ENCODE measurements around the gene ITPR2.
A peak's percentile ranks its signal among the peaks of the same experiment; 100 is the strongest.

The ITPR2 gene

DNA sequence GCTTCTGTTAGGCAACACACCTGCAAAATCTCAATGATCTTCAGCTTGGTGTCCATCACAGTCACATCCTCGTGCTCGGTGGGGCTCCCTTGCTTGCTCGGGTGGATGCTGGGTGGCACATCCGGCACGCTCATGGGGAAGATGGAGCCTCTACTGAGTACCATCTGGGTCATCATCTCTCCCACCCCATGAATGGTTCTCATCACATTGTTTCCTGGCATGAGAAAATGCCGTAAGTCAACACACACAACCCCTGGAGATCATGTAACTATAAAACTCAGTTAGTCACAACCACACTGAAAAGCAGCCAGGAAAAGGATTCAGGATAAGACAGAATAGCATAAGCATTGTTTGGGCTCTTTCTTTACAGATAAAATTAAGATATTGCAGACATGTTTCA lies 201.1 kb downstream of the ITPR2 start:
- Histone ChIP-seq H3K27me3 (no peaks in the 10 kb centered on the region), H3K4me1 (peaks cover 0 to 14% (median 3%) of the 10 kb centered on the region in 4 donors), H3K4me3 (no peak overlapping the region), H3K27ac (no peak overlapping the region), H3K9me3 (no peaks in the 10 kb centered on the region), H3K36me3 (peaks cover 7 to 8% (median 8%) of the 10 kb centered on the region in 3 donors)
- DNase-seq, result no peak
- intact Hi-C loops (cut with DNase I; ENCODE audit: low total_unique reads), result no loop called here
- TF ChIP-seq, protein P1, sequence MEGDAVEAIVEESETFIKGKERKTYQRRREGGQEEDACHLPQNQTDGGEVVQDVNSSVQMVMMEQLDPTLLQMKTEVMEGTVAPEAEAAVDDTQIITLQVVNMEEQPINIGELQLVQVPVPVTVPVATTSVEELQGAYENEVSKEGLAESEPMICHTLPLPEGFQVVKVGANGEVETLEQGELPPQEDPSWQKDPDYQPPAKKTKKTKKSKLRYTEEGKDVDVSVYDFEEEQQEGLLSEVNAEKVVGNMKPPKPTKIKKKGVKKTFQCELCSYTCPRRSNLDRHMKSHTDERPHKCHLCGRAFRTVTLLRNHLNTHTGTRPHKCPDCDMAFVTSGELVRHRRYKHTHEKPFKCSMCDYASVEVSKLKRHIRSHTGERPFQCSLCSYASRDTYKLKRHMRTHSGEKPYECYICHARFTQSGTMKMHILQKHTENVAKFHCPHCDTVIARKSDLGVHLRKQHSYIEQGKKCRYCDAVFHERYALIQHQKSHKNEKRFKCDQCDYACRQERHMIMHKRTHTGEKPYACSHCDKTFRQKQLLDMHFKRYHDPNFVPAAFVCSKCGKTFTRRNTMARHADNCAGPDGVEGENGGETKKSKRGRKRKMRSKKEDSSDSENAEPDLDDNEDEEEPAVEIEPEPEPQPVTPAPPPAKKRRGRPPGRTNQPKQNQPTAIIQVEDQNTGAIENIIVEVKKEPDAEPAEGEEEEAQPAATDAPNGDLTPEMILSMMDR (IDR thresholded peaks at IDR 0.05), result no peak

DNA sequence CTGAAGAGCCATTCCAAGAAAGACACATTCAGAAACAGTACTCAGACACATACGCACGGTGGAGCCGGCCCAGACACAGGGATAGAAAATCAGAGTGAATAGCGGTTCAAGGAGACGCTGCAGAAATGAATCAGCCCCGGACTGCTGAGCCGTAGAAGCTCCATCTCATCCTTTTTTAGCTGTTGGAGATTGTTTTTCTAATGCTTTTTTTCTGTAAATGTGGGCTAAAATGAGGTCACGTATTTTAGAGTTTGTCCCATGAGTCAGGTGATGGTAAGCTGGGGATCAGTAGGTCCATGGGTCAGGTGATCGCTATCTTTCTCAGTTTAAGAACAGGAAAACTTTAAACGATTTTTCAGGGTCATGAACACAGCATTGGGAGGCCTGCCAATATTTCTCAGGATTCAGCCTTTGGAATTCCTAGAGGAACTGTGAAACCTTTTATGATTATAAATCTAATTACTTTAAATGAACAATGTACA lies 202.4 kb downstream of the ITPR2 start:
- intact Hi-C loops (cut with DNase I; ENCODE audit: low total_unique reads), result no loop called here
- H3K4me3 ChIP-seq, result no peak overlapping the region
- peak overlapping the region in 1 of 2 donors; percentile 21 for H3K27ac ChIP-seq
- DNase-seq, result no peak
- no peaks in the 10 kb centered on the region for H3K9me3 ChIP-seq
- H3K4me1 ChIP-seq, result peaks cover 0 to 14% (median 3%) of the 10 kb centered on the region in 4 donors
- TF ChIP-seq, protein P1 (IDR thresholded peaks at IDR 0.05), result no peak
- peaks cover 7 to 13% (median 8%) of the 10 kb centered on the region in 3 donors for H3K36me3 ChIP-seq
- H3K27me3 ChIP-seq, result no peaks in the 10 kb centered on the region

DNA sequence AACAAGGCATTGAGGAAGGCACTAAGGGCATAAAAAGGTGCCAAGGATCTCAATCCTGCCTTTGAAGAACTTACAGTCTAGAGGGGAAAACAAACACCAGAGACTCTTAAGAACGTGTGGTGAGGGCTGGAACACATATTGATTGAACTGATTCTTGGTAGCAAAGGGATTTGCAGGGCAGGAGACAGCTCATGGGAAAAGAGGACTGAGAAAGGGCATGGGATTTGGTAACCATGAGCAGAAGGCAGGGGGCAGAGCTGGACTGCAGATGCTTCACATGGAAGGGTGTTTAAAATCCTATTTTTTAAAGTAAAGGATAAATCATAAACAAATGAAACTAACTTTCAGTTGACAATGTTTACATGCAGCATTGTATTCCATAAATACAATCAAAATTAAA lies 203.1 kb downstream of the ITPR2 start:
- no peak overlapping the region for H3K27ac ChIP-seq
- intact Hi-C loops (cut with DNase I; ENCODE audit: low total_unique reads), result no loop called here
- no peak overlapping the region for H3K4me3 ChIP-seq
- H3K36me3 ChIP-seq, result peaks cover 7 to 13% (median 8%) of the 10 kb centered on the region in 3 donors
- H3K27me3 ChIP-seq, result no peaks in the 10 kb centered on the region
- H3K4me1 ChIP-seq, result peaks cover 0 to 14% (median 3%) of the 10 kb centered on the region in 4 donors
- TF ChIP-seq, protein P1 (IDR thresholded peaks at IDR 0.05), result peak; percentile 29 to 32
- no peaks in the 10 kb centered on the region for H3K9me3 ChIP-seq
- no peak for DNase-seq

DNA sequence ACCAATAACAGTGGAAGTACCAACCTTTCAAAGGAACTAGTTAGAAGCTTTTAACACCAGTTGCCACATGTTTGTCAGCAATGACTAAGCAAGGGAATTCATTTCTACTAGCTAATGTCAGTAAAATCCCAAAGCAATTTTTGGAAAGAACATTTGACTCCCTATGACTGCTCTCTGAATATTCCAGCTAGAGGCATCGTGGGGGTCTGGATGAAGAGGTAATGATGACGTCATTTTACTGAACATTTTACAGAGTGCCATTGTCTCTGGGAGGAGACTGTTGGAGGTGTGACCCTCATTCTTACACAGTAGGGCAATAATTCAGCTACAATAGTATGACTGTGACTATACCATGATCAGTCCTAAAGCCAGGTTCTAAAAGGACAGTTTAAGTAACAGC lies 204.8 kb downstream of the ITPR2 start:
- TF ChIP-seq, protein P1 (IDR thresholded peaks at IDR 0.05), result no peak
- Histone ChIP-seq H3K27ac (no peak overlapping the region), H3K27me3 (no peaks in the 10 kb centered on the region), H3K4me3 (no peak overlapping the region), H3K9me3 (no peaks in the 10 kb centered on the region), H3K4me1 (peaks cover 0 to 14% (median 3%) of the 10 kb centered on the region in 4 donors), H3K36me3 (peaks cover 7 to 13% (median 8%) of the 10 kb centered on the region in 3 donors)
- intact Hi-C loops (cut with DNase I; ENCODE audit: low total_unique reads), result no loop called here
- no peak for DNase-seq

DNA sequence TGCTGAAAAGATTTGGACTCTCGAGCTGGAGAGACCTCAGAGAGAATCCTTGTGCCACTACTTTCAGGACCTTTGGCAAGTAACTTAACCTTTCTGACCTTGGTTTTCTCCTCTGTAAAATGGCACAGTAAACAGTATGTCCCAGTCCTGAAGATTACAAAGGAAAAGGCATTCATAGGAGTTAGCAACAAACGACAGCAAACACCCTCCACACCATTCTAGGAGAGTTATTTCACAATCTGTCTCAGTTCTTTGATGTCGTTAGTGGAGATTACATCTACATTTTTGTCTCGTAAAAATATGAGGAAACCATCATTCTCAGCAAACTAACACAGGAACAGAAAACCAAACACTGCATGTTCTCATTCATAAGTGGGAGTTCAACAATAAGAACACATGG lies 205.7 kb downstream of the ITPR2 start:
- intact Hi-C loops (cut with DNase I; ENCODE audit: low total_unique reads), result no loop called here
- Histone ChIP-seq H3K9me3 (no peaks in the 10 kb centered on the region), H3K4me1 (peaks cover 0 to 14% (median 3%) of the 10 kb centered on the region in 4 donors), H3K27ac (no peak overlapping the region), H3K36me3 (peaks cover 7 to 13% (median 12%) of the 10 kb centered on the region in 3 donors), H3K27me3 (no peaks in the 10 kb centered on the region), H3K4me3 (no peak overlapping the region)
- DNase-seq, result no peak
- TF ChIP-seq, protein P1 (IDR thresholded peaks at IDR 0.05), result no peak

DNA sequence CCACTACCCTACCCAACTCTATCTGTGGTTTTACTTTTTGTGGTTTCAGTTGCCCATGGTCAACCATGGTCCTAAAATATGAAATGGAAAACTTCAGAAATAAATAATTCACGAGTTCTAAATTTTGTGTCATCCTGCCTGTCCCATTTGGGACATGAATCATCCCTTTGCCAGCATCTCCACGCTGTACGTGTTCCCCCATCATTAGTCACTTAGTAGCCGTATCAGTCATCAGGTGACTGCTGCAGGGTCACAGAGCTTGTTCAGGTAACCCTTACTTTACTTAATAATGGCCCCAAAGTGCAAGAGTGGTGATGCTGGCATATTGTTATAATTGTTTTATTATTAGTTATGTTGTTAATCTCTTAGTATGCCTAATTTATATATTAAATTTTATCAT lies 209.9 kb downstream of the ITPR2 start:
- TF ChIP-seq, protein P1 (IDR thresholded peaks at IDR 0.05), result no peak
- peaks cover 18 to 41% (median 37%) of the 10 kb centered on the region in 3 donors for H3K36me3 ChIP-seq
- H3K9me3 ChIP-seq, result no peaks in the 10 kb centered on the region
- H3K4me1 ChIP-seq, result no peaks in the 10 kb centered on the region
- no peak for DNase-seq
- no peaks in the 10 kb centered on the region for H3K27me3 ChIP-seq
- no peak overlapping the region for H3K27ac ChIP-seq
- no peak overlapping the region for H3K4me3 ChIP-seq
- intact Hi-C loops (cut with DNase I; ENCODE audit: low total_unique reads), result no loop called here

Data from tibial artery (tissue), 4 donors.